Measurements from ENCODE around the gene MRPL33.

Gene MRPL33

DNA sequence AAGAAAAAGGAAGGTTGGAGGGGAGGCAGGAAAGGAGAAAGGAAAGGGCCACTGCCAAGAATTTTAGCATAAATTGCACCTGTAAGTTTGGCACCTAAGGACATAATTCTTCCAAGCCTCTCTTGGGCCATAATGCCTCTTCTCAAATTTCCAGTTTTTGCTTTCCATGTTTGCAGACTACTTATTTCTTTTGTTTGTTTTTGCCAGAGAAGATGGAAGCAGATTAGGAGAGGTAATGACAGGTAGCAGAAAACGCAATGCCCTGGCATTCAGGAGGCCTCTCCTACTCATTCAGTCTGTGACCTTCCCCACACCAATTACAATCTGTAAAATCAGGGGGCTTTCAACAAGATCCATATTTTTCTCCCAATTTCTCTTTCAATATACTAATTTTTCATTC is 56.8 kb downstream of the MRPL33 start:
- TF ChIP-seq, protein P1, sequence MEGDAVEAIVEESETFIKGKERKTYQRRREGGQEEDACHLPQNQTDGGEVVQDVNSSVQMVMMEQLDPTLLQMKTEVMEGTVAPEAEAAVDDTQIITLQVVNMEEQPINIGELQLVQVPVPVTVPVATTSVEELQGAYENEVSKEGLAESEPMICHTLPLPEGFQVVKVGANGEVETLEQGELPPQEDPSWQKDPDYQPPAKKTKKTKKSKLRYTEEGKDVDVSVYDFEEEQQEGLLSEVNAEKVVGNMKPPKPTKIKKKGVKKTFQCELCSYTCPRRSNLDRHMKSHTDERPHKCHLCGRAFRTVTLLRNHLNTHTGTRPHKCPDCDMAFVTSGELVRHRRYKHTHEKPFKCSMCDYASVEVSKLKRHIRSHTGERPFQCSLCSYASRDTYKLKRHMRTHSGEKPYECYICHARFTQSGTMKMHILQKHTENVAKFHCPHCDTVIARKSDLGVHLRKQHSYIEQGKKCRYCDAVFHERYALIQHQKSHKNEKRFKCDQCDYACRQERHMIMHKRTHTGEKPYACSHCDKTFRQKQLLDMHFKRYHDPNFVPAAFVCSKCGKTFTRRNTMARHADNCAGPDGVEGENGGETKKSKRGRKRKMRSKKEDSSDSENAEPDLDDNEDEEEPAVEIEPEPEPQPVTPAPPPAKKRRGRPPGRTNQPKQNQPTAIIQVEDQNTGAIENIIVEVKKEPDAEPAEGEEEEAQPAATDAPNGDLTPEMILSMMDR (IDR thresholded peaks at IDR 0.05; ENCODE audit: insufficient read depth, low read length, missing control alignments) = no peak
- ChIA-PET POLR2A (no interaction called here), CTCF (no interaction called here)
- DNase-seq (ENCODE audit: low read depth, low spot score) = no peak
- no peak overlapping the region for H3K4me3 ChIP-seq (ENCODE audit: low read depth, low read length)

All from AG04449 (cell line).